ENCODE data around the gene MADCAM1. TPM values are rescaled to one million over a fixed set of nuclear protein-coding genes. Genes with fewer than 3 reads are reported as not detected.

The MADCAM1 gene
- total RNA-seq, 2 donors from 2014 or later: 0.33 TPM; not detected in 1

GRCh38 chr19:459724-460511 lies 36.4 kb upstream of the MADCAM1 start:
- Mint-ChIP-seq H3K9me3 (peaks cover 5% of the 10 kb centered on the region), H3K27me3 (peaks cover 12 to 16% of the 10 kb centered on the region in 2 donors), H3K4me1 (ENCODE audit: low read depth in 2 of 2) (peaks cover 3 to 5% of the 10 kb centered on the region in 2 donors), H3K4me3 (peak overlapping the region; percentile 32), H3K36me3 (no peaks in the 10 kb centered on the region), H3K27ac (no peak overlapping the region)
- ATAC-seq: no peak
- DNase-seq (ENCODE audit: low spot score): no peak

GRCh38 chr19:460877-461720 lies 35.2 kb upstream of the MADCAM1 start, which contains the start of gene SHC2:
TSS of gene SHC2 (minus strand) at chr19:461033. CDS start at chr19:460996, 37 bp downstream.
- Mint-ChIP-seq H3K4me1 (ENCODE audit: low read depth in 2 of 2) (peaks cover 3 to 5% of the 10 kb centered on the region in 2 donors), H3K4me3 (peak within 1 kb of the TSS; percentile 32), H3K27ac (no peak within 1 kb of the TSS), H3K9me3 (peaks cover 8% of the 10 kb centered on the region), H3K36me3 (no peaks in the 10 kb centered on the region), H3K27me3 (peaks cover 15 to 19% of the 10 kb centered on the region in 2 donors)
- ATAC-seq (no peak), DNase-seq (ENCODE audit: low spot score) (no peak)

- Mint-ChIP-seq H3K27ac (no peak overlapping the region), H3K9me3 (peaks cover 8% of the 10 kb centered on the region), H3K27me3 (peaks cover 15 to 19% of the 10 kb centered on the region in 2 donors), H3K4me1 (ENCODE audit: low read depth in 2 of 2) (peaks cover 3 to 5% of the 10 kb centered on the region in 2 donors), H3K36me3 (no peaks in the 10 kb centered on the region), H3K4me3 (peak overlapping the region; percentile 8)
- DNase-seq (ENCODE audit: low spot score) (no peak), ATAC-seq (no peak)
Measured at GRCh38 chr19:461721-462551, 34.4 kb upstream of the MADCAM1 start.

- H3K4me3 Mint-ChIP-seq: no peak overlapping the region
- H3K4me1 Mint-ChIP-seq (ENCODE audit: low read depth in 2 of 2): peaks cover 0 to 3% of the 10 kb centered on the region in 2 donors
- no peaks in the 10 kb centered on the region for H3K36me3 Mint-ChIP-seq
- peaks cover 8% of the 10 kb centered on the region for H3K9me3 Mint-ChIP-seq
- H3K27me3 Mint-ChIP-seq: peaks cover 8 to 15% of the 10 kb centered on the region in 2 donors
- ATAC-seq (no peak), DNase-seq (ENCODE audit: low spot score) (no peak)
- H3K27ac Mint-ChIP-seq: no peak overlapping the region
Measured at GRCh38 chr19:463483-464207, 32.6 kb upstream of the MADCAM1 start.

- Mint-ChIP-seq H3K27ac (no peak overlapping the region), H3K9me3 (peaks cover 8% of the 10 kb centered on the region), H3K36me3 (no peaks in the 10 kb centered on the region), H3K4me3 (no peak overlapping the region), H3K4me1 (ENCODE audit: low read depth in 2 of 2) (peaks cover 0 to 3% of the 10 kb centered on the region in 2 donors), H3K27me3 (peaks cover 8 to 15% of the 10 kb centered on the region in 2 donors)
- ATAC-seq (no peak), DNase-seq (ENCODE audit: low spot score) (no peak)
Measured at GRCh38 chr19:464208-464545, 32.1 kb upstream of the MADCAM1 start.

- Mint-ChIP-seq H3K9me3 (peaks cover 8% of the 10 kb centered on the region), H3K27ac (no peak overlapping the region), H3K4me1 (ENCODE audit: low read depth in 2 of 2) (peaks cover 0 to 3% of the 10 kb centered on the region in 2 donors), H3K27me3 (peaks cover 8 to 15% of the 10 kb centered on the region in 2 donors), H3K4me3 (no peak overlapping the region), H3K36me3 (no peaks in the 10 kb centered on the region)
- no peak for DNase-seq (ENCODE audit: low spot score)
- no peak for ATAC-seq
Measured at GRCh38 chr19:465056-465816, 31.1 kb upstream of the MADCAM1 start.

- Mint-ChIP-seq H3K4me1 (ENCODE audit: low read depth in 2 of 2) (no peaks in the 10 kb centered on the region), H3K27ac (no peak overlapping the region), H3K36me3 (no peaks in the 10 kb centered on the region), H3K9me3 (peaks cover 8% of the 10 kb centered on the region), H3K4me3 (no peak overlapping the region), H3K27me3 (peaks cover 8 to 9% of the 10 kb centered on the region in 2 donors)
- peak; percentile 7 to 26 for ATAC-seq
- peak; percentile 56 for DNase-seq (ENCODE audit: low spot score)
Measured at GRCh38 chr19:467554-467953, 28.7 kb upstream of the MADCAM1 start.

GRCh38 chr19:468587-469256 lies 27.6 kb upstream of the MADCAM1 start:
- ATAC-seq (no peak), DNase-seq (ENCODE audit: low spot score) (no peak)
- Mint-ChIP-seq H3K4me1 (ENCODE audit: low read depth in 2 of 2) (no peaks in the 10 kb centered on the region), H3K9me3 (peaks cover 8% of the 10 kb centered on the region), H3K27ac (no peak overlapping the region), H3K4me3 (no peak overlapping the region), H3K27me3 (peaks cover 6 to 8% of the 10 kb centered on the region in 2 donors), H3K36me3 (no peaks in the 10 kb centered on the region)

- DNase-seq (ENCODE audit: low spot score) (peak; percentile 49), ATAC-seq (no peak)
- no peak overlapping the region for H3K4me3 Mint-ChIP-seq
- H3K9me3 Mint-ChIP-seq: peaks cover 4% of the 10 kb centered on the region
- H3K27me3 Mint-ChIP-seq: peaks cover 3% of the 10 kb centered on the region in 2 donors
- H3K27ac Mint-ChIP-seq: no peak overlapping the region
- no peaks in the 10 kb centered on the region for H3K4me1 Mint-ChIP-seq (ENCODE audit: low read depth in 2 of 2)
- H3K36me3 Mint-ChIP-seq: no peaks in the 10 kb centered on the region
Measured at GRCh38 chr19:469833-470232, 26.5 kb upstream of the MADCAM1 start.

GRCh38 chr19:470701-471100 lies 25.6 kb upstream of the MADCAM1 start:
- Mint-ChIP-seq H3K27ac (no peak overlapping the region), H3K4me1 (ENCODE audit: low read depth in 2 of 2) (no peaks in the 10 kb centered on the region), H3K27me3 (peaks cover 0 to 4% of the 10 kb centered on the region in 2 donors), H3K9me3 (no peaks in the 10 kb centered on the region), H3K4me3 (no peak overlapping the region), H3K36me3 (no peaks in the 10 kb centered on the region)
- ATAC-seq (no peak), DNase-seq (ENCODE audit: low spot score) (no peak)

GRCh38 chr19:472005-472858 lies 24.1 kb upstream of the MADCAM1 start:
- DNase-seq (ENCODE audit: low spot score) (no peak), ATAC-seq (no peak)
- Mint-ChIP-seq H3K4me3 (no peak overlapping the region), H3K27me3 (peaks cover 0 to 4% of the 10 kb centered on the region in 2 donors), H3K9me3 (no peaks in the 10 kb centered on the region), H3K4me1 (ENCODE audit: low read depth in 2 of 2) (no peaks in the 10 kb centered on the region), H3K36me3 (no peaks in the 10 kb centered on the region), H3K27ac (no peak overlapping the region)

Measured in natural killer cell treated with Interleukin-12 subunit alpha and Interleukin-12 subunit beta and Interleukin-15 and Interleukin-18, amount 100 ng/mL, for 72 hours (primary cell).